K562 (cell line): Measurements from ENCODE around the gene PGA3. TPM values are rescaled to one million over a fixed set of nuclear protein-coding genes. Genes with fewer than 3 reads are reported as not detected.

Experiments
- CBX5 ChIP-seq: IDR thresholded peaks from 2 replicates; pipeline ENCODE4 v1.6.1; 2014; ENCODE audit warnings: low read depth, borderline replicate concordance
- DMBX1 ChIP-seq: fragments of 250-450 bp; sonication (Bioruptor Pico); IDR thresholded peaks from 2 replicates; pipeline ENCODE4 v1.8.0; 2022; ENCODE audit warnings: inconsistent platforms, mild to moderate bottlenecking, moderate library complexity, borderline replicate concordance
- FOXK2 ChIP-seq, 2 experiments: fragments of 450-650 bp; IDR thresholded peaks in 1 of 2; conservative IDR thresholded peaks in 1 of 2; 2 replicates each; pipeline ENCODE4 v1.6.1; 2016; ENCODE audit warnings: low read depth in 2 of 2, mild to moderate bottlenecking in 1 of 2
- GABPB1 ChIP-seq: sonication (generic); formaldehyde crosslinking; IDR thresholded peaks from 2 replicates; pipeline ENCODE4 v1.8.0; 2022; ENCODE audit warnings: mild to moderate bottlenecking, missing genetic modification reagents
- HDAC1 ChIP-seq, 2 experiments: fragments of 450-650 bp; IDR thresholded peaks; 2 replicates each; pipeline ENCODE4 v1.6.1; 2016 to 2017; ENCODE audit warnings: inconsistent platforms in 1 of 2, mild to moderate bottlenecking in 1 of 2, moderate library complexity in 1 of 2
- ILF3 ChIP-seq: fragments of 450-650 bp; IDR thresholded peaks from 2 replicates; pipeline ENCODE4 v1.6.1; 2018; ENCODE audit warnings: antibody characterized with exemption, mild to moderate bottlenecking, moderate library complexity, borderline replicate concordance
- MTA3 ChIP-seq: fragments of 450-650 bp; formaldehyde crosslinking; IDR thresholded peaks from 2 replicates; pipeline ENCODE4 v1.6.1; 2017; ENCODE audit warnings: mild to moderate bottlenecking, borderline replicate concordance
- POLR3G ChIP-seq: IDR thresholded peaks from 2 replicates; pipeline ENCODE4 v1.6.1; 2011; ENCODE audit not compliant: insufficient read length, insufficient replicate concordance; ENCODE audit errors: extremely low read depth
- SOX6 ChIP-seq: fragments of 450-650 bp; IDR thresholded peaks from 2 replicates; pipeline ENCODE4 v1.6.1; 2014; ENCODE audit warnings: mild to moderate bottlenecking
- SRF ChIP-seq, 2 experiments: fragments of 250-450, 450-650 bp in 1 of 2; sonication (Bioruptor Pico) in 1 of 2; sonication (generic) in 1 of 2; formaldehyde crosslinking; IDR thresholded peaks; 2 replicates each; pipeline versions ENCODE4 v1.5.0 to v1.5.1; 2020 to 2022; ENCODE audit warnings: mild to moderate bottlenecking in 1 of 2, missing genetic modification reagents in 1 of 2
- THAP7 ChIP-seq: fragments of 250-450 bp; sonication (Bioruptor Pico); IDR thresholded peaks from 2 replicates; pipeline ENCODE4 v1.5.0; 2021
- ZBTB1 ChIP-seq: sonication (generic); formaldehyde crosslinking; IDR thresholded peaks from 2 replicates; pipeline ENCODE4 v1.8.1; 2023; ENCODE audit warnings: missing genetic modification reagents, low read depth, mild to moderate bottlenecking, borderline replicate concordance
- ZBTB17 ChIP-seq: fragments of 450-650 bp; formaldehyde crosslinking; IDR thresholded peaks from 2 replicates; pipeline ENCODE4 v1.4.0; 2020; ENCODE audit warnings: mild to moderate bottlenecking
- ZNF280B ChIP-seq: fragments of 250-450 bp; sonication (Bioruptor Pico); IDR thresholded peaks from 2 replicates; pipeline ENCODE4 v1.5.1; 2021; ENCODE audit warnings: mild to moderate bottlenecking
- polyA plus RNA-seq, 8 experiments: library from polyadenylated mRNA; depleted of rRNA in 4 of 8; stranded (reverse) in 5 of 8; unstranded in 3 of 8; fragments of >200 nt; fragmentation: Nextera tagmentation in 2 of 8; fragmentation: Illumina TruSeq in 1 of 8; extraction: Ambion mirVana in 2 of 8; extraction: Trizol in 1 of 8; gene quantifications; 2 replicates each; pipeline versions ENCODE4 v1.2.1 to v1.2.3, GENCODE V29; 2011 to 2014; ENCODE audit warnings: inconsistent platforms in 1 of 8, missing spikeins in 1 of 8
- total RNA-seq, 7 experiments: library from RNA; depleted of rRNA in 6 of 7; stranded (reverse); fragments of >200 nt in 6 of 7; fragmentation: Illumina TruSeq in 2 of 7; extraction: Trizol in 2 of 7; gene quantifications; 2 replicates each; pipeline versions ENCODE4 v1.2.1 to v1.2.3, GENCODE V29; 2011 to 2021; ENCODE audit warnings: low replicate concordance in 1 of 7
- TF ChIP-seq, protein P1 (sequence below), 2 experiments: IDR thresholded peaks; 2 replicates each; pipeline ENCODE4 v1.6.1; 2012; ENCODE audit warnings: improper control_type of control experiment in 2 of 2, low read depth in 2 of 2, low read length in 2 of 2, borderline replicate concordance in 1 of 2
- TF ChIP-seq, protein P2 (sequence below): sonication (generic); formaldehyde crosslinking; IDR thresholded peaks from 2 replicates; pipeline ENCODE4 v1.8.1; 2023; ENCODE audit warnings: missing genetic modification reagents, mild to moderate bottlenecking, borderline replicate concordance

The PGA3 gene
- total and polyA plus RNA-seq, 9 of the 15 experiments (the other 6 are each of a cell fraction or from before 2014, with no cell fraction given): 0.15 to 0.18 (median 0.18) TPM; not detected in 6

- no peak for TF ChIP-seq ZNF280B (CRISPR knock-in tag)
- no peak for TF ChIP-seq SRF (CRISPR knock-in tag; IDR thresholded peaks at IDR 0.05)
- TF ChIP-seq THAP7: no peak
- TF ChIP-seq FOXK2 (conservative IDR thresholded peaks at IDR 0.05 in 1 of 2, IDR thresholded peaks at IDR 0.05 in 1 of 2; ENCODE audit: low read depth in 2 of 2): peak; percentile 63 to 67
- no peak for TF ChIP-seq DMBX1 (CRISPR knock-in tag)
- no peak; the same call in 1 of the 2 replicates for TF ChIP-seq CBX5
- TF ChIP-seq HDAC1 (IDR thresholded peaks at IDR 0.05): no peak
- no peak for TF ChIP-seq SOX6
- 0 out of 2 replicates have a peak, but pooled peaks have one; percentile 3 for TF ChIP-seq MTA3
- TF ChIP-seq ZBTB17 (CRISPR knock-in tag): no peak
- no peak for TF ChIP-seq ILF3
- no peak for TF ChIP-seq ZBTB1 (CRISPR knock-in tag)
- TF ChIP-seq, protein P1, sequence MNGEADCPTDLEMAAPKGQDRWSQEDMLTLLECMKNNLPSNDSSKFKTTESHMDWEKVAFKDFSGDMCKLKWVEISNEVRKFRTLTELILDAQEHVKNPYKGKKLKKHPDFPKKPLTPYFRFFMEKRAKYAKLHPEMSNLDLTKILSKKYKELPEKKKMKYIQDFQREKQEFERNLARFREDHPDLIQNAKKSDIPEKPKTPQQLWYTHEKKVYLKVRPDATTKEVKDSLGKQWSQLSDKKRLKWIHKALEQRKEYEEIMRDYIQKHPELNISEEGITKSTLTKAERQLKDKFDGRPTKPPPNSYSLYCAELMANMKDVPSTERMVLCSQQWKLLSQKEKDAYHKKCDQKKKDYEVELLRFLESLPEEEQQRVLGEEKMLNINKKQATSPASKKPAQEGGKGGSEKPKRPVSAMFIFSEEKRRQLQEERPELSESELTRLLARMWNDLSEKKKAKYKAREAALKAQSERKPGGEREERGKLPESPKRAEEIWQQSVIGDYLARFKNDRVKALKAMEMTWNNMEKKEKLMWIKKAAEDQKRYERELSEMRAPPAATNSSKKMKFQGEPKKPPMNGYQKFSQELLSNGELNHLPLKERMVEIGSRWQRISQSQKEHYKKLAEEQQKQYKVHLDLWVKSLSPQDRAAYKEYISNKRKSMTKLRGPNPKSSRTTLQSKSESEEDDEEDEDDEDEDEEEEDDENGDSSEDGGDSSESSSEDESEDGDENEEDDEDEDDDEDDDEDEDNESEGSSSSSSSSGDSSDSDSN (IDR thresholded peaks at IDR 0.05; ENCODE audit: borderline replicate concordance in 1 of 2, low read depth in 2 of 2, low read length in 2 of 2): no peak
- no peak for TF ChIP-seq POLR3G
- TF ChIP-seq, protein P2, sequence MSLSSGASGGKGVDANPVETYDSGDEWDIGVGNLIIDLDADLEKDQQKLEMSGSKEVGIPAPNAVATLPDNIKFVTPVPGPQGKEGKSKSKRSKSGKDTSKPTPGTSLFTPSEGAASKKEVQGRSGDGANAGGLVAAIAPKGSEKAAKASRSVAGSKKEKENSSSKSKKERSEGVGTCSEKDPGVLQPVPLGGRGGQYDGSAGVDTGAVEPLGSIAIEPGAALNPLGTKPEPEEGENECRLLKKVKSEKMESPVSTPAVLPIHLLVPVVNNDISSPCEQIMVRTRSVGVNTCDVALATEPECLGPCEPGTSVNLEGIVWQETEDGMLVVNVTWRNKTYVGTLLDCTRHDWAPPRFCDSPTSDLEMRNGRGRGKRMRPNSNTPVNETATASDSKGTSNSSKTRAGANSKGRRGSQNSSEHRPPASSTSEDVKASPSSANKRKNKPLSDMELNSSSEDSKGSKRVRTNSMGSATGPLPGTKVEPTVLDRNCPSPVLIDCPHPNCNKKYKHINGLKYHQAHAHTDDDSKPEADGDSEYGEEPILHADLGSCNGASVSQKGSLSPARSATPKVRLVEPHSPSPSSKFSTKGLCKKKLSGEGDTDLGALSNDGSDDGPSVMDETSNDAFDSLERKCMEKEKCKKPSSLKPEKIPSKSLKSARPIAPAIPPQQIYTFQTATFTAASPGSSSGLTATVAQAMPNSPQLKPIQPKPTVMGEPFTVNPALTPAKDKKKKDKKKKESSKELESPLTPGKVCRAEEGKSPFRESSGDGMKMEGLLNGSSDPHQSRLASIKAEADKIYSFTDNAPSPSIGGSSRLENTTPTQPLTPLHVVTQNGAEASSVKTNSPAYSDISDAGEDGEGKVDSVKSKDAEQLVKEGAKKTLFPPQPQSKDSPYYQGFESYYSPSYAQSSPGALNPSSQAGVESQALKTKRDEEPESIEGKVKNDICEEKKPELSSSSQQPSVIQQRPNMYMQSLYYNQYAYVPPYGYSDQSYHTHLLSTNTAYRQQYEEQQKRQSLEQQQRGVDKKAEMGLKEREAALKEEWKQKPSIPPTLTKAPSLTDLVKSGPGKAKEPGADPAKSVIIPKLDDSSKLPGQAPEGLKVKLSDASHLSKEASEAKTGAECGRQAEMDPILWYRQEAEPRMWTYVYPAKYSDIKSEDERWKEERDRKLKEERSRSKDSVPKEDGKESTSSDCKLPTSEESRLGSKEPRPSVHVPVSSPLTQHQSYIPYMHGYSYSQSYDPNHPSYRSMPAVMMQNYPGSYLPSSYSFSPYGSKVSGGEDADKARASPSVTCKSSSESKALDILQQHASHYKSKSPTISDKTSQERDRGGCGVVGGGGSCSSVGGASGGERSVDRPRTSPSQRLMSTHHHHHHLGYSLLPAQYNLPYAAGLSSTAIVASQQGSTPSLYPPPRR: no peak
- no peak for TF ChIP-seq GABPB1 (CRISPR knock-in tag)
Measured at GRCh38 chr11:61164606-61165424, 38.5 kb upstream of the PGA3 start (continued).
